ENCODE measurements around the gene LMLN. TPM values are rescaled to one million over a fixed set of nuclear protein-coding genes. Genes with fewer than 3 reads are reported as not detected.
"Not testable (repeated sequence)": the region's sequence is repeated elsewhere in the genome, so short reads cannot be mapped to it uniquely, and the experiment has no call there.

Gene LMLN, protein sequence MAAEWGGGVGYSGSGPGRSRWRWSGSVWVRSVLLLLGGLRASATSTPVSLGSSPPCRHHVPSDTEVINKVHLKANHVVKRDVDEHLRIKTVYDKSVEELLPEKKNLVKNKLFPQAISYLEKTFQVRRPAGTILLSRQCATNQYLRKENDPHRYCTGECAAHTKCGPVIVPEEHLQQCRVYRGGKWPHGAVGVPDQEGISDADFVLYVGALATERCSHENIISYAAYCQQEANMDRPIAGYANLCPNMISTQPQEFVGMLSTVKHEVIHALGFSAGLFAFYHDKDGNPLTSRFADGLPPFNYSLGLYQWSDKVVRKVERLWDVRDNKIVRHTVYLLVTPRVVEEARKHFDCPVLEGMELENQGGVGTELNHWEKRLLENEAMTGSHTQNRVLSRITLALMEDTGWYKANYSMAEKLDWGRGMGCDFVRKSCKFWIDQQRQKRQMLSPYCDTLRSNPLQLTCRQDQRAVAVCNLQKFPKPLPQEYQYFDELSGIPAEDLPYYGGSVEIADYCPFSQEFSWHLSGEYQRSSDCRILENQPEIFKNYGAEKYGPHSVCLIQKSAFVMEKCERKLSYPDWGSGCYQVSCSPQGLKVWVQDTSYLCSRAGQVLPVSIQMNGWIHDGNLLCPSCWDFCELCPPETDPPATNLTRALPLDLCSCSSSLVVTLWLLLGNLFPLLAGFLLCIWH
- total RNA-seq (2014; rRNA removed; shearing (Covaris generic)): 2.4 and 3.2 TPM in 2 replicates
- 1.8 and 5.0 TPM in 2 replicates for polyA plus RNA-seq (2014; cell fraction: nucleus; rRNA removed)

DNA sequence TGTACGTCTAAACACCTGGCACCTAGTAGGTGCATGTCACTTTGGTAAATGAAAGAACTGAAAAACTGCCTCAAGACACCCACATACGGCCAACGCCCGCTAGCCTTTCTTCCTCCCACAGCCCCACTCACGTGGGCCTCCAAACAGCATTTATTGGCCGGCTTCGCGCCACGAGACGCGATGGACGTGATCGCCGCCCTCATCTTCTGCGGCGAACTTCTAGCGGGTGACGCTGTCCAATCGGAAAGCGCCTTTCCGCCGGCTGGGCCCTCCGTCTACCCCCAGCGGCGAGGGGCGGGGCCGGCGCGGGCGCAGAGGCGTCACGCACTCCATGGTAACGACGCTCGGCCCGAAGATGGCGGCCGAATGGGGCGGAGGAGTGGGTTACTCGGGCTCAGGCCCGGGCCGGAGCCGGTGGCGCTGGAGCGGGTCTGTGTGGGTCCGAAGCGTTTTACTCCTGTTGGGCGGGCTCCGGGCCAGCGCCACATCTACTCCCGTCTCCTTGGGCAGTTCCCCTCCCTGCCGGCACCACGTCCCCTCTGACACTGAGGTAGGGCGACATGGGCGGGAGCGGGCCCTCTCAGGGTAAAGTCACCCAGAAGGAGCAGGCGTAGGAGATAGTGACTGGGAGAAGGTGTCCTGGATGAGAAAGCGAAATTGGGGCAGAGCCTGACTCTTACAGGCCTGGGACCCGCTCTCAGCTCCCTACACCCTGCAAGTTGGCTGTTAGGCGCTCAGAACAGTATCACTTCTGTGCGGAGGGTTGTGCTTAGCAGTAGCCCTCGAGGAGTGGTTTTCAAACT, at the start of gene LMLN:
TSS of gene LMLN (plus strand) at position 327 of the 803 bp plus-strand sequence. CDS start at position 356, 29 bp downstream.
- peak; percentile 86 for DNase-seq (ENCODE audit: extremely low read depth, low read depth)

DNA sequence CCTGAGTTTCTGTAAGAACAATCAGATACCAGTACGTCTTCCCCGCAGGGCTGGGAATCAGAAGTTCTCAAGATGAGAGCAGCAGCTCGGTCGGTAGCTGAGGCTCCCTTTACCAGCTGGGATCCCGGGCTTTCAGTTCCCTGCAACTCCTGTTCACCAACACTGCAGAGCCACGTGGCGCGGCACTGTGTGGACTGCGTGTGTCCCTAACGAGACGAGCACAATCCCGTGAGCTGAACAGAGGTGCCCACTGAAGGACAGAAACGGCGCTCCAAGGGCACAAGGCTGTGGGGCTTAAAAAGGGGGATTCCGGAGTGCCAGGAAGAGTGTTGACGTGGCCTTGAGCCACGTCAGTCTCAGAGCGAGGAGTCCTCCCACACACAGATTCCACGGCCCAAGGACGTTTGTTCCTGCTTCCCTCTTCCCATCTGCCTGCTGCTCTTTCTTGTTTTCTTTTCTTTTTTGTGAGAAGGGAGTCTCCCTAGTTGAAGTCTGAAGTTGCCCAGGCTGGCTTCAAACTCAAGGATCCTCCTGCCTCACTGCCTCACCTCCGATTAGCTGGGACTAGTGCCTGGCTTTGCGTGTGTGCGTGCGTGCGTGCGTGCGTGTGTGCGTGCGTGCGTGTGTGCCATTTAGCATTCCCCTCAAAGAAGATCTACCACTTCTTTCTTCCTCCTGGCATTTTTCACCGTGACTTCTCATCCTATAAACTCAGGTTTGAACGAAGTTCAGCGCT, 47.1 kb upstream of the LMLN start:
- no peak for DNase-seq (ENCODE audit: extremely low read depth, low read depth)

DNA sequence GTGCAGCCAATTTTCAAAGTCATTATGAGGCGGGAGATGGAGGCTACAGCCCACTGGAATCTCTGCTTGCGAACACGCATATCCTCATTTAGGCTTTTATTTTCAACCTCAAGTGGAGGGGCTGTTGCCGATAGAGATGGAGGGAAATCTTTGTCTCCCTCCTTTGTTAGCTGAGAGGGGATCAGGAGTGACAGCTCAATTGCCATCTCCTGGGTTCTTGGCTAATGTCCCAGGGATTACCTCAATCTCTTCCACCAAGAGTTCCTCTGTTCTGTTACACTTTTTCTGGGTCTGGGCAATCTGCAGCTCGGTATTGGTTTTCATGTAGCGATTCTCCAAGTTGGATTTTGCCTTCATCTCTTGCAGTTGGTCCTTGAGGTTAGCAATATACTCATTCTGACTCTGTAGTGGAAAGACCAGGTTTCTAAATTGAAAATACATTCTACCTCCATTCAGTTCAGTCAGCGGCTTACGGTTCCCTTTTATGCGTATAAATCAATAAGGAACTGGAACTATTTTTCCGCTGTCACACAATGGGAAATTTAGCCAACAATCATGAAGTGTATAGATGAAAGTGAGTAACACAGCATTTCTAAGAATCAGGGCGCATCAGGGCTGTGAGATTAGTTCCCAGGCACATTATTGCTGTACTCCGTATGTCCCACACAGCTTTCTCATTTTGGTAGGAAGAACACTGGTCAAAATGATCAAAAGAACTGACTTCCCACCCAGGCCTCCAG, 46.2 kb upstream of the LMLN start:
- DNase-seq (ENCODE audit: extremely low read depth, low read depth): no peak

DNA sequence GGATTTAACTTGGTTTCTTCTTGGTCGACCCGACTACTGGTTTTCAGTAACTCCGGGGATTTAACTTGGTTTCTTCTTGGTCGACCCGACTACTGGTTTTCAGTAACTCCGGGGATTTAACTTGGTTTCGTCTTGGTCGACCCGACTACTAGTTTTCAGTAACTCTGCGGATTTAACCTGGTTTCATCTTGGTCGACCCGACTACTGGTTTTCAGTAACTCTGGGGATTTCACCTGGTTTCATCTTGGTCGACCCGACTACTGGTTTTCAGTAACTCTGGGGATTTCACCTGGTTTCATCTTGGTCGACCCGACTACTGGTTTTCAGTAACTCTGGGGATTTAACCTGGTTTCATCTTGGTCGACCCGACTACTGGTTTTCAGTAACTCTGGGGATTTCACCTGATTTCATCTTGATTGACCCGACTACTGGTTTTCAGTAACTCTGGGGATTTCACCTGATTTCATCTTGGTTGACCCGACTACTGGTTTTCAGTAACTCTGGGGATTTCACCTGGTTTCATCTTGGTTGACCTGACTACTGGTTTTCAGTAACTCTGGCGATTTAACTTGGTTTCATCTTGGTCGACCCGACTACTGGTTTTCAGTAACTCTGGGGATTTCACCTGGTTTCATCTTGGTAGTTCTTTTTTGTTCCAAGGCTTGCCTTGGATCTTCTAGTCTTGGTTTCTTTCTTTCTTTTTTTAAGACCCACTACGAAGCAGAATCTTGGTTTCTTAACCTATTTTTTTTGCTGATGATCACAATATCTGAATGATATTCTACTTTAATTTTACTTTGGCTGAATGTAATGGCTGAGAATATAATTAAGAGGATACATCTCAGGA, 38.4 kb upstream of the LMLN start:
- not testable (repeated sequence) for DNase-seq (ENCODE audit: extremely low read depth, low read depth)

DNA sequence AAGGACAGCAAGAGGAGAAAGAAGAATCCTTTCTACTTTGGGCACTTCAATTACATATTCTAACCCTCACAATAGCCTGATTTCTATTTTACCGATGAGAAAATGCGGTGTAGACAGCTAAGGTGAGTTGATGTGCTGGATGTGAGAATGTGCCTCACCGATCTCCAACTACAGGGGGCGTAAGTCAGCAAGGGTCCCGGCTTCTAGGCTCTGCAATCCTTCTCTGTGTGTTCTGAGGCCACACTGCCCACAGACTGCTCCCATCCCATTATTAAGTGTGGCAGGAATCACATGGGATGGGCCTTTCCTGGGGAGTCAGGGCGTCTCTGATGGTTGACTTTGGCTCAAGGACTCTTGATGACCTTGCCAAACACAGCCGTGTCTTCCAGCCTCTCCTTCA, 33.6 kb upstream of the LMLN start:
- DNase-seq (ENCODE audit: extremely low read depth, low read depth): no peak

DNA sequence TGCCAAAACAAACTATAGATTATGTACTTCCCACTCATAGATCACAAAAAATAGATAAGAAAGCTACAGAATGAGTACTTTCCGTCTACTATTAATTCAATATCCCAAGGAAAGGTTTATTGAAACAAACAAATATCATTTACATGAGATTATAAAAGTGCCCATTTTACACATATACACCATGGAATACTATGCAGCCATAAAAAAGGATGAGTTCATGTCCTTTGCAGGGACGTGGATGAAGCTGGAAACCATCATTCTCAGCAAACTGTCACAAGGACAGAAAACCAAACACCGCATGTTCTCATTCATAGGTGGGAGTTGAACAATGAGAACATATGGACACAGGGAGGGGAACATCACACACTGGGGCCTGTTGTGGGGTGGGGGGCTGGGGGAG, 32.4 kb upstream of the LMLN start:
- not testable (repeated sequence) for DNase-seq (ENCODE audit: extremely low read depth, low read depth)

DNA sequence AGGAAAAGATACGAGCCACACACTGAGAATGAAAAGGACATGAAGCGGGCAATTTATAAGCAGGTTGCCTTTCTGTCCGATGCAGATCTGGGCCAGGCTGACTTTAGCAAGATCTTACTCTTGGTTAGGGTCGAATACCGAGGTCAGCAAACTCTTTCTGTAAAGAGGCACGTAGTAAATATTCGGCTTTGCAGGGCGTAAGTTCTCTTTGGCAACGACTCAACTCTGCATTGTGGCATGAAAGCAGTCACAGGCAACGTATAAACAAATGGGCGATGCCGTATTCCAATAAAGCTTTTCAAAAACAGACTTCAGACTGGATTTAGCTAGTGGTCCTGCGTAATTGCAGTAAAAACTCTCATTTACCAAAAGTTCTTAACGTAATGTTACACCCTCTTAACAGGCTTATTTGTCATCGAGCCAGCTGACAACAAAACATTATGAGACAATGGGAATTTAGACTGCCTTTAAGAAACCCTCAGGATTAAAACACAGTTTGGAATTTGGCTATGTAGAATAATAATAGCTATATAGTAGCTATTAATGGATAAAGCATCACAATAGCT, 23.1 kb upstream of the LMLN start:
- DNase-seq (ENCODE audit: extremely low read depth, low read depth): no peak

DNA sequence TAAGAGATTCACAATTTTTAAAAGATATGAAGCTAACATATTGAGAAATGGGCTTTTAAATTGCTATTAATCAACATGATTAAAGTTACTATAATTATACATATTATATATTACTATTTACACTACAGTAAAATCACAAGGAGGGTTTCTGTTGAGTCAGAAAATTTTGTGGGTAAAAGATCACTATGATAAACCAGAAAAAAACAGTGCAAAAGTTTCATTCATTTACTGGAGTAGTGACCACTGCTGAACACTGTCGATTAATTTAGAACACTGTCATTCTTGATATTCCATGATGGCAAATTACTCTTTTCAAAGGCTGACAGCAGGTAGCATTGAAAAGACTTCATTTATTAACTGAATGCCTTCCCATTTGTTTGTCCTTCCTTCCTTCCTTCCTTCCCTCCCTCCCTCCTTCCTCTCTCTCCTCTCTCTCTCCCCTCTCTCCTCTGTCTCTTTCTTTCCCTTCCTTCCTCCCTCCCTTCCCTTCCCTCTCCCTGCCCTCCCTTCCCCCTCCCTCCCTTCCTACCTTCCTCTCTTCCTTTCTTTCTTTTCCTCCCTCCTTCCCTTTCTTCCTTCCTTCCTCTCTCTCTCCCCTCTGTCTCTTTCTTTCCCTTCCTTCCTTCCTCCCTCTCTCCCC, 19.2 kb upstream of the LMLN start:
- no peak for DNase-seq (ENCODE audit: extremely low read depth, low read depth)

DNA sequence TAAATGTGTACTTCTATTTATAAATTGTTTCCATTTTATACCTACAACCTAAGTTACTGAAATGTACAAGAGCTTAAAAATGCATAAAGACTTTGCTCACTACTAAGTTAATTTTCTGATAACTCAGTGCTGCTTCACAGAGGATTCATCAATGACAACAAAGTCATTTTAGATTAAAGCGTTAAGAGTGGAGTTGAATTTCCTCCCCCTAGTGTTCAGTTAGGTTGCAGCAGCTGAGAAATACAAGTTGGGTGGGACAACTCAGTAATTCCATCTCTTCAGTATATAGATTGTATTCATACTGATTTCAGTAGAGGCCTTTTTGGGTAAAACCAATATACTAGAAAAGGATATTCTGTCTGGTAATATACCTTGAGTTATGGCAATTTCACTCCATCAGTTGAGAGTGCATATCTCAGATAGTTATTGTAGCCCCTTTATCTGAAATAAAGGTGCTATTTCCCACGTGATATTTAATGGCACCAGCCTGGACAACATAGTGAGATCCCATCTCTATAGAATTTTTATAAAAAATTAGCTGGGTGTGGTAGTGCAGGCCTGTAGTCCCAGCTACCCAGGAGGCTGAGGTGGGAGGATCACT, 17.0 kb upstream of the LMLN start:
- no peak for DNase-seq (ENCODE audit: extremely low read depth, low read depth)

DNA sequence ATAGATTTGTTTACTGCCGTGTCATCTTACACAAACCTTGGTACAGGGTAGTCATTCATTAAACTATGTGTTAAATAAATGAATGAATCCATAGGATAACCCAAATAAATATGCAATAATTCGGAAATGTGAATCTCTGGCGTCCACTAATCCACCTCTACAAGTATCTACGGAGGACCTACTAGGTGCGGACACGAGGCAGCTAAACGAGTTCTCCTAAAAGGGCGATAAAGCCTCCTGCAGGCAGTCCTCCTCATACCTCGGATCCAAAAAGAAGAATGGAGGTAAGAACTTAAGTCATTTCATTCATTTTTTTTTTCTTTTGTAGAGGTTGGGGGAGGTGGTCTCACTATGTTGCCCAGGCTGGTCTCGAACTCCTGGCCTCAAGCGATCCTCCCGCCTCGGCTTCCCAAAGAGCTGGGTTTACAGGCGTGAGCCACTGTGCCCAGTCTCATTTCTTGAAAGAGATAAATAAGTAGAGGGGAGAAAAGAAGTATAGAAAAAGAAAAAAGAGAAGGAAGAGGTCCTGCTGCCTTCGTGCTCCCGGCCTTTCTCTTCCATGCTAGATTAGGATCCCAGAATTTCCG, 10.7 kb upstream of the LMLN start:
- DNase-seq (ENCODE audit: extremely low read depth, low read depth): no peak

DNA sequence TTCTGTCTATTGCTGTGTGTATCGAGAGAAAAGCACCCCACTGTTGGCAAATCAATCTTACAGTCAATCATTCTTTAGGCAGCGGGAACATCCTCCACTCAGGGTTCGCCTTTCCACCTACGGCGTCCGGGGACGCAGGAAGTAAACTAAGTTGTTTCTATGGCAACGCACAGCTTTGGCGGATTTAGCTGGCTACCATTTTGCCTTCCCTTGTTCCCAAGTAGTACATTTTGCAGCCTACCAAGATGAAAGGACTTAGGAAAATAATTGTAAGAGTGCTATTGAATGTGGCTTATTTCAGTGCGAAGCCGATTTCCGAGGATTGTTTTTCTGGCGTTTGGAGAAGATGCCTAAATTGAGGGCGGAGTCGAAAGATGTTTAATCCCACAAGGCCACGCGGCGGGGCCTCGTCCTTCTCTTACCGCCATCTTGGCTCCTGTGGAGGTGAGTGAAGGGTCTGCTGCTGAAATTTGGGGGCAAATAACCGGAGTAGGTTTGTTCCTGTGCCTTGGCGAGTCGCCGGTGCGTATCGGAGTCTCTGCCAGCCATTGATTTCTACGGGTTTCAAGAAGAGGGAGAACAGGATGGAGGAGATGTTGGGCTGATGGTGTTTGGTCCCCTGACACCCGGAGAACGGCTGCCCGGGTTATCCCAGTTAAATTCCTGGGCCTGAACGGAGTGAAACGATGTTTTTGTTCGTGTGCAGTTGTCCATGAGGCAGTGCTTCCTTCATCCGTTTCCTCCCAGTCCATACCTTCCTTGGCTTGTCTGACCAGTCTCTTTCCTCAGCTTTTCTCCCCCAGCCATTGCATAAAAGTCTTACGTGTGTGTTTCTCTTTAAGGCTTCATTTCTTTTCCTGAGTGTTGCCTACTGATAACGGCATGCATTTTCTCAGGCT, 10.0 kb upstream of the LMLN start, which contains the start of gene RPL35A:
TSS of gene RPL35A (plus strand) at position 413 of the 899 bp plus-strand sequence. CDS start 778 bp downstream, outside the sequence.
- DNase-seq (ENCODE audit: extremely low read depth, low read depth): peak; percentile 85

DNA sequence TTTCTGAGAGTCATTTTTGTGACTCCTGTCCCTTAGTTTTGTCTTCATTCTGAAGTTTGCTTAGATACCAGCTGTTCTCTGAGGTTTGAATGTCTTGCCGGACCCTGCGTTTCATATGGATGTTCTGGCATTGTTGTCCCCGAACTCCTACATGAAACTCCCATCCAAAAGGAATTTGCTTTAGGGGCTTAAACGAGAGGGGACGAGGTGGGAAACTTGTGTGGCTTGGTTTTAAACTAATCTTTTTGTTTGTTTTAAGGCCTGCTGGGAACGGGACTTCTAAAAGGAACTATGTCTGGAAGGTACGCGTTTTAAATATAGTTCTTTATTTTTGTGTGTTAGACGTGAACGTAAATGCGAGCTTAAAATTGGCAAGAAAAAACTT, 9.3 kb upstream of the LMLN start:
- DNase-seq (ENCODE audit: extremely low read depth, low read depth): no peak

DNA sequence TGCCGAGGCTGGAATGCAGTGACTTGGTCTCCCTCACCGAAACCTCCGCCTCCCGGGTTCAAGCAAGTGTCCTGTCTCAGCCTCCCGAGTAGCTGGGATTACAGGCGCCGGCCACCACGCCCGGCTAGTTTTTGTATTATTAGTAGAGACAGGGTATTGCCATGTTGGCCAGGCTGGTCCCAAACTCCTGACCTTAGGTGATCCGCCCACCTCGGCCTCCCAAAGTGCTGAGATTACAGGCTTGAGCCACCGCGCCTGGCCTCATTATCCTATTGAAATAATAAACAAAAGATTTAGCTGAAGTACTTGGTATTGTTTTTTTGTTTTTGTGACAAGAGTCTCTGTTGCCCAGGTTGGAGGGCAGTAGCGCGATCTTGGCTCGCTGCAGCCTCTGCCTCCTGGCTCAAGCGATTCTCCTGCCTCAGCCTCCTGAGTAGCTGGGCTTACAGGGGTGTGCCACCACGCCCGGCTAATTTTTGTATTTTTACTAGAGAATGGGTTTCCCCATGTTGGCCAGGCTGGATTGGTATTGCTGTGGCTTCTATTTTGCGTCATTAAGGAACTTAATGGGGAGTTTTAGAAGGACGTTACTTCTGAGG, 8.5 kb upstream of the LMLN start:
- no peak for DNase-seq (ENCODE audit: extremely low read depth, low read depth)

DNA sequence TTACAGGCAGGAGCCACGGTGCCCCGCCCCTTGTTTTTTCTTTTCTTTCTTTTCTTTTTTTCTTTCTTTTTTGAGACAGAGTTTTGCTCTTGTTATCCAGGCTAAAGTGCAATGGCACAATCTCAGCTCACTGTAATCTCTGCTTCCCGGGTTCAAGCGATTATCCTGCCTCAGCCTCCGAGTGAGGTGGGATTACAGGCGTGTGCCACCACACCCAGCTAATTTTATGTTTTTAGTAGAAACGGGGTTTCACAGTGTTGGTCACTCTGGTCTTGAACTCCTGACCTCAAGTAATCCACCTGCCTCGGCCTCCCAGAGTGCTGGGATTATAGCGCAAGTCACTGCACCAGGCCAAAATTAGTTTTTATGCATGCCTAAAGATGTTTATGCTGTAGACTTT, 7.6 kb upstream of the LMLN start:
- no peak for DNase-seq (ENCODE audit: extremely low read depth, low read depth)

DNA sequence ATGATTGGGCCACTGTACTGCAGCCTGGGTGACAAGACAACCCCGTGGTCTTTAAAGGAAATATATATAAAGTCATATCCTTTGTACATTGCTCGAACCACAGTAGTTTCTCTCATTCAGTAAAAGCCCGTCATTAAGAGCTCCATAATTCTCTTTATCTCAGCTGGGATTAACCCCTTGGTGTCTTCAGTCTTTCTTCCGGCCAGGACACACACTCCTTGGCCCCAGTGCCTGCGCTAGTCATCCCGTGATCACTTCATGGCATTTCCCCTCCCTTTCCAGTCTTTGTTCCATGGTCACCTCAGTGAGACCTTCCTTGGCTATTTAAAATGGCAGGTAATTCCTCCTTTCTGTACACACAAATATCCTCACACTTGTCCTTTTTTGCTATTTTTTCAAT, 6.7 kb upstream of the LMLN start:
- DNase-seq (ENCODE audit: extremely low read depth, low read depth): no peak

DNA sequence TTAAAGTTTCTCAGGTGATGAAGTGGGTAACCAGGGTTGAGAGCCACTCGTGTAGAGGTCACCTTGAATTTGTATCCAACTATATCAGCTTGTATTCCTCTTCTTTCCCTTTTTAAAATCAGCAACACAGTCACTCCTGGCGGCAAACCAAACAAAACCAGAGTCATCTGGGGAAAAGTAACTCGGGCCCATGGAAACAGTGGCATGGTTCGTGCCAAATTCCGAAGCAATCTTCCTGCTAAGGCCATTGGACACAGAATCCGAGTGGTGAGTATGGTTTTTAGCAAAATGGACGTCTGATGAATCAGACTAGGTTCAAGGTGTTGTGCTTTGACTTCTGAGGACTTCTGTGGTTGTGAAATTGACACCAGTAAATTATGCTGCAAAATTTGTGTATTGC, 6.1 kb upstream of the LMLN start:
- no peak for DNase-seq (ENCODE audit: extremely low read depth, low read depth)

Measured in NCI-H460 (cell line).